ENCODE results near the gene RIMBP2.

The RIMBP2 gene

GRCh38 chr12:130577351-130577750, 138.7 kb downstream of the RIMBP2 start:
- in situ Hi-C loops (cut with MboI; ENCODE audit: low sequenced_read_pairs) = no loop called here

GRCh38 chr12:130576371-130576816, 139.7 kb downstream of the RIMBP2 start:
- in situ Hi-C loops (cut with MboI; ENCODE audit: low sequenced_read_pairs) = no loop called here

GRCh38 chr12:130574402-130574801, 141.7 kb downstream of the RIMBP2 start:
- in situ Hi-C loops (cut with MboI; ENCODE audit: low sequenced_read_pairs) = no loop called here

GRCh38 chr12:130573766-130574165, 142.3 kb downstream of the RIMBP2 start:
- in situ Hi-C loops (cut with MboI; ENCODE audit: low sequenced_read_pairs) = no loop called here

DNA sequence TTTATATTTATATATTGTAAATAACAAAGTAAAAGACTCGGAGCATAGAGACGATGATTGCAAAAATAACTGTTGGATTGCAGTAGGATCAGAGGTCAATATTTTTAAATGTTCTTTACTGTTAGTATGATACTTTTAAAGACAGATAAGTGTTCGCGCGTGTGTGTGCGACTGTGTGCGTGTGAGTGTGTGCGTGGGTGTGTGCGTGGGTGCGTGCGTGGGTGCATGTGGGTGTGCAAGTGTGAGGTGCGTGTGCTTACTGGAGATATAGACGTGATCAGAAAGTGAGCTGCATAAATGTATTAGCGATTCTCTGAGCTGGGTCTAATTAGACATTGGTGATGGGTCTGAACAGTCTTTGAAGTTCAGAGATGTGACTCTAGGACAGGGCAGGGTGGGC, 142.9 kb downstream of the RIMBP2 start:
- in situ Hi-C loops (cut with MboI; ENCODE audit: low sequenced_read_pairs) = no loop called here

DNA sequence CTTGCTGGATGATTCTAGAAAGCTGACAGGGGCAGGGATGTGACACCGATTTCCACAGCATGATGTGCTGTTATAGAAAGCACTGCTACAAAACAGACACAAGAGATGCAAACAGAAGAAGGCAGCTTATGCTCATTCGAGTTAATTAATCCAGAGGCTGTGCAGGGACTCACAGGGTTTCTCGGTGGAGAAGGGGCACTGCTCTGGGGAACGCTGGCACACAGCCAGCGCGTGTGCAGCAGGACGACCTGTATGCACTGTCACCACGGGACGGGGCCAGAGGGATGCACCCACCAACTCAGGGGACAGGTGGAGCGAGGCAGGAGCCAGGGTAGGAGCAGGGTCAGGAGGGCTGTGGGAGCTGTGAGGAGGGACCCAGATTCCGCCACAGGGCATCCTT, 143.5 kb downstream of the RIMBP2 start:
- in situ Hi-C loops (cut with MboI; ENCODE audit: low sequenced_read_pairs) = no loop called here

GRCh38 chr12:130571734-130572133, 144.4 kb downstream of the RIMBP2 start:
- in situ Hi-C loops (cut with MboI; ENCODE audit: low sequenced_read_pairs) = no loop called here

GRCh38 chr12:130571089-130571488, 145.0 kb downstream of the RIMBP2 start:
- in situ Hi-C loops (cut with MboI; ENCODE audit: low sequenced_read_pairs) = no loop called here

DNA sequence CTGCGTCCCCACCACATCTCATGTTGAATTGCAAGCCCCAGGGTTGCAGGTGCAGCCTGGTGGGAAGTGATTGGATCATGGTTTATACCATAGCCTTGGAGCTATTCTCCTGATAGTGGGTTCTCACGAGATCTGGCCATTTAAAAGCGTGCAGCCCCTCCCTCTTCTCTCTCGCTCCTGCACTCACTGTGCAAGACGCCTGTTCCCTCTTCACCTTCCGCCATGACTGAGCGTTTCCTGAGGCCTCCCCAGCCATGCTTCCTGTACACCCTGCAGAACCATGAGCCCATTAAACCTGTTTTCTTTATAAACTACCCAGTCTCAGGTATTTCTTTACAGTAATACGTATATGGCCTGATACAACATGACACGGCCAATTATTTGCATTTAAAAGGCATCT, 146.6 kb downstream of the RIMBP2 start:
- in situ Hi-C loops (cut with MboI; ENCODE audit: low sequenced_read_pairs) = no loop called here

DNA sequence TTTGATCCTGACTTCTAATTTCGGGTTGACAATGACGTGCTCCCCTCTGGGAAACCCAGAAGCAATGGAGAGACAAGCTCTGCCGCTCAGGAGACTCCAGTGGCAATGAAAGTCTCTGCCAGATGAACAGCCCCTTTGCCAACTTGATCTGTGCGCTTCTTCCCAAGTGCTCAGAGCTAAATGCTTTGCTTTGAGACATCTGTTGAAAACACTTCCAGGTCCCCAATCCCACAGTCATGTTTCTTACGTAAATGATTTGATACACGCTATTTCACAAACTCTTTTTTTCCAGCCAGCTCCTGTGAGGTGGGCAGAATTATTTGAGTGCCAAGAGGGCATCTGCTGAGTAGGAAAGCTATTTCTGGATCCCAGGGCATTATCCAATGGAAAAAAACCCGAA, 147.6 kb downstream of the RIMBP2 start:
- in situ Hi-C loops (cut with MboI; ENCODE audit: low sequenced_read_pairs) = no loop called here

GRCh38 chr12:130568041-130568440, 148.1 kb downstream of the RIMBP2 start:
- in situ Hi-C loops (cut with MboI; ENCODE audit: low sequenced_read_pairs) = no loop called here

GRCh38 chr12:130566446-130567155, 149.5 kb downstream of the RIMBP2 start:
- in situ Hi-C loops (cut with MboI; ENCODE audit: low sequenced_read_pairs) = no loop called here

DNA sequence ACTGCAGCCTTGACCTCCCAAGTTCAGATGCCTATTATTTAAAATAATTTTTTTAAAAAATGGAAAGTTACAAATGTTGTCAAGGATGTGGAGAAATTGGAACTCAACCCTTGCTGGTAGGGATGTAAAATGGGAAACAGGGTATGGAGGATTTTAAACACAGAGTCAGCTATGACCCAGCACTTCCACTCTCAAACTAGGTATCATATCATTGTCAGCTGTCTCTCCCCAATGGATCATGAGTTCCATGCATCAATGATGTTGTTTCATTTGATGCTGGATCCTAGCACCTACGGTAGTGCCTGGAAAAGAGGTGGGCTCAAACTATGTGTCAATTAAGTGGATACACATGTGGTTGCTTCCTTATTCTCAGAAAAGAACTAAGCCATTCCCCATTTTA, 150.9 kb downstream of the RIMBP2 start:
- in situ Hi-C loops (cut with MboI; ENCODE audit: low sequenced_read_pairs) = no loop called here

DNA sequence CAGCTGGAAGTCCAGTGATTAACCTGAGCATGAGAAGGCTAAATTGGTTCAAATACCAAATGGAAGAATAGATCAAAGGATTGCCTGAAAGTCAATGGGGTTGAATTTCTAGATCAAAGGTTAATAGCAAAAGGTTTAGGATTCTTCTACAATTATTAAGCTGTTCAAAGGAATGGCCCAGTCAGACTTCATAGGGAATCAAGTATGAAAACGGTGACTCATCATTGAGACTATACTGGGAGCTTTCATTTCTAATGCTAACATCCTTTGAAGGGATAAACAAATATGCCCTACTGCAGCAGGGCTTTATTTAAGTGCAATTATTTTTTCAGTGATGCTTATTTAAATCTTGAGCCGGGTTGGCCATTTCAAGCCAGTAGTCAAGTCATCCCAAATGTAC, 152.8 kb downstream of the RIMBP2 start:
- in situ Hi-C loops (cut with MboI; ENCODE audit: low sequenced_read_pairs) = no loop called here

DNA sequence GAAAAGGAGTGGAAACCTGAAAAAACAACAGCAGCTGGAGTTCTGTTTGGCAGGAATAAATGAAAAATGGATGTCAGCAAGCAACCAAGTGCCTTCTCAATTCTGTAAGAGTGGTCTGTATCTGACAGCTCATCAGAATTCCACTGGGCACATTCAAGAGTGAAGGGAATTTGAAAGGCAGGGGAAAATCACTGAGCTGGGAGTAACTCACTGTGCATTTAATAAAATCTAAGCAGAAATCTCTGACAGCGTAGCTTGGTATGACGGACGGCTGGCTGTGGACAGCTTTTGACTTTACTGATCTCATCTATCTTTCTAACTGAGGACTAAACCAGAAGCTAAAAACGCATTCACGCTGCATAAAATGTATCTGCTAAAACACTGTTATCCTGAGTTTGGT, 153.4 kb downstream of the RIMBP2 start:
- in situ Hi-C loops (cut with MboI; ENCODE audit: low sequenced_read_pairs) = no loop called here

DNA sequence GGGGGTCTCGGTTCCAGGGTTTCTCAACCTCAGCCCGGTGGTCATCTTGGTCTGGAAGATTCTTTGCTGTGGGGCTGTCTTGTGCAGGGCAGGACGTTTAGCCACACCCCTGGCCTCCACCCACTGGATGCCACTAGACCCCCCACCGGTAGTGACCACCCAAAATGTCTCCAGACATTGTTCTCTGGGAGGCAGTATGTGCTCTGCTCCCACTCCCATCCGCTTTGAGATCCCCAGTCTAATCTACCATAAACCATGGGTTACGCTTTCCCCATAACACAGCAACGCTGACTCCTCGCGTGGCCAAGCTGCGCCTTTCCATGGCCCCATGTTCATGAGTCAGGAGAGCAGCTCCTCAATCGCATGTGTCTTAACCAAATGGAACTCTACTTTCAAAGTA, 155.8 kb downstream of the RIMBP2 start:
- in situ Hi-C loops (cut with MboI; ENCODE audit: low sequenced_read_pairs) = no loop called here

- in situ Hi-C loops (cut with MboI; ENCODE audit: low sequenced_read_pairs) = no loop called here
Measured at GRCh38 chr12:130559806-130560205, 156.3 kb downstream of the RIMBP2 start.

- in situ Hi-C loops (cut with MboI; ENCODE audit: low sequenced_read_pairs) = no loop called here
Measured at GRCh38 chr12:130557886-130558765, 158.0 kb downstream of the RIMBP2 start.

- in situ Hi-C loops (cut with MboI; ENCODE audit: low sequenced_read_pairs) = no loop called here
Measured at GRCh38 chr12:130557201-130557600, 158.9 kb downstream of the RIMBP2 start.

GRCh38 chr12:130556486-130557055, 159.5 kb downstream of the RIMBP2 start:
- in situ Hi-C loops (cut with MboI; ENCODE audit: low sequenced_read_pairs) = no loop called here

DNA sequence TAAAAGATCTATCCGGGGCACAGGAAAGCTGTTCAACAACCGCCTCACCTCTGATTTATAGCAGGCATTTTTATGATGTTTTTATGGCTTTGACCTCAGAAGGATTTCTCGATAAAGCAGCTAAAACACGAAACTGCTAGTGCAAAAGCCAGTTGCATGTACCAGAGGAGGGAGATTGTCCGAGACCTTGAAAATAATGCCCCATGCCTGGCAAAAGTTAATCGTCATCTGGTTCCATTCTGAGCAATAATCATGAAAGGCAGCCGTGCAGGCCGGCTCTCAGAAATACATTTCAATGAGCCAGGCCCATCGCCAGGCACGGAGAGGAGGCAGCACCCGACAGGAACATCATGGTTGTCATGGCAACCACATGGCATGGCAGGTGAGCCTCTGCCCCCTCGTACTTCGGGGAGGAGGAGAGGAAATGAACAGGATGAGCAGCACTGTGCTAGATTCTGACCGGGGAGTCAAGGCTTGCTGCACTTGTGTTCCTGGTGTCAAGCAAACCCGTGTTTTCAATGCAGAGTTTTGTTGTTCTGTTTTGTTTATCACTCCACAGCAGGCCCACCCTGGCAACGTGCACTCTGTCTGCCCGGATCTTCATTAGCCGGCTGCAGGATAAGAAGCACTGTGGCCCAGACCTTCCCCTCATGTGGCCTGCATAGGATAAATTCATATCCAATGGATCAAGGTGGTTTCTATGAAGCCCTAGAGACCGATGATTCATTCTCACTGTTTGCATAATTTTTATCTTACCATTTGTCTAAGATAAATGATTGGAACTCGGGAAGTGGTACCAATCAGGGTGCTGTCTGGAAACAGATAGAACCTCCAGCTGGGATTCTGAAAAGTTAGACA, 160.2 kb downstream of the RIMBP2 start:
- in situ Hi-C loops (cut with MboI; ENCODE audit: low sequenced_read_pairs) = no loop called here
